GM18498 (cell line): ENCODE data around the gene ITGAL.
"Not testable (repeated sequence)": the region's sequence is repeated elsewhere in the genome, so short reads cannot be mapped to it uniquely, and the experiment has no call there.

Experiments used
- ATAC-seq: cut with Tn5 transposase; IDR thresholded peaks from one replicate; pipeline ENCODE4 v1.9.1; 2021; ENCODE audit warnings: mild to moderate bottlenecking, moderate library complexity; ENCODE audit not compliant: unreplicated experiment

The ITGAL gene

DNA sequence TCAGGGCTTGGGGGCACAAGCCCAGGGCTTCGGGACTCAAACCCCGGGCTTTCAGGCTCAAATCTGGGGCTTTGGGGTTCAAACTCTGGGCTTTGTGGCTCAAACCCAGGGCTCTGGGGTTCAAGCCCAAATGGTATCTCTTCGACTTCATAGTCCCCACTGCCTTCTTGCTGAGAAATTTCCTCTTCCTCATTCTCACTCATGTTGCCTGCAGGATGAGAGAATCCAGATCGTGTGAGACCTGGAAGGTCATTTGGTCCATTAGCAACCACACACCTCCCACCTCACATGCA is 53.2 kb downstream of the ITGAL start:
- ATAC-seq, result no peak

- peak; percentile 39 for ATAC-seq
Measured at GRCh38 chr16:30526137-30526822, 53.7 kb downstream of the ITGAL start, which contains the start of gene ZNF768. ZNF768 (minus strand) TSS chr16:30526566; CDS start chr16:30526413, 153 bp downstream.

DNA sequence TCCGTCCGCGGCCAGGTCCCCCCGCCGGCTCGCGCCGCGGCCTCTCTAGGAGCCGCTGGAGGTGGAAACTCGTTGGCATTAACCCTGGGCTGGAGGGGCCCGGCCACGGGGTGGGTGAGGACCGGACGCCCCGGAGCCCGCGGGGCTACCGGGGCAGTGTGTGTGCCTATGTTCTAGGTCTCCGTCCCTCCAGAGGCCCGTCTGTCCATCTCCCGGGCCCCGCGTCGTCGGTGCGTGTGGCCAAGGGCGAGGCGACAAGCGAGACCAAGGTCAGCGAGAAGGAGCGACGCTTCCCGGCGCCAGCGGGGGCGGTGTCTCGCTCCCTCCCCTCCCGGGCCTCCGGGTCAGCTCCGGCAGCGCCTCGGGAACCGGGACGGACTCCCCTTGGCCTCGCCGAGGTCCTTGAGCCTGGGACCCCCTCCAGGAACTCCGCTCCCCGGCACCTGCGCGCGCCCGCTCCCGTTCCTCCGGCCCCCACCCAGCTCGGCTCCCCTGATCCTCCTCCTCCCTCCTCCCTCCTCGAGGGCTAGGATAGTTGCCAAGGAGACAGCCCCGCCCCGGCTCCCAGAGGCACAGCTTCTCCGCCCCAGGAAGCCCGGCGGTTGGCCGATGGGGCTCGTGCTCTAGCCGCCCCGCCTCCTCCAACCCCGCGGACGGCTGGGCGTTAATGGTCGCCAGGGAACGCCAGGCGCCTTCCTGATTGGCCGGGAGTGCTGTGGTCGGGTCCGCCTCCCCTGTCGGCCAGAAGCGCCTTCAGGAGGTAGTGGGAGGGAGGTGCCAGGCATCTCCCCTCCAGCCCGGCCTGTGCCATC is 54.5 kb downstream of the ITGAL start:
- ATAC-seq, result peak; percentile 79

DNA sequence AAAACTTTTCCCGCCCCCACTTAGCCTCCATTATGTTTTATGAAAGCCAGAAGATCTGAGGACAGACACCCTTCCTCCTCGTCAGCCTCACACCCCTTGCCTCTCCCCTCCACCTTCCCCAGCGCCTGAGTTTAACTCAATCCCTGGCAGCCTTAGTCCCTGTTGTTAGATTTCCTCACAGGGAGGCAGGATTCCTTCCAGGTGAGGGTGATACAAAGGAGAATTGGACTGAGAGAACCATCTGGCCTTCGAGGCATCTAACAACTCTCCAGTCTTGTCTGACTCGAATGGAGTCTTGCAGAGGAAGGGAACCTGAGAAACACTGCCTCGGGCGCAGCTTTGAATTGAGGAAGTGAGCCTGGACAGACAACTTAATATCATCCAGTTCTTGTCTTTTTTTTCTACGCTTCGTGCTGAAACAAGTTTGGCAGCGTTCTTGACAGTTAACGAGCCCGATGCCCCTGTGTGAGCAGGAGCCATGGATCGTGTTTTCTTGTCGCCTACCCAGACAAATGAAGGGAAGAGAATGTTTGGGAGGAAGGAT is 55.2 kb downstream of the ITGAL start:
- no peak for ATAC-seq

- no peak for ATAC-seq
Measured at GRCh38 chr16:30528799-30529457, 56.4 kb downstream of the ITGAL start.

- no peak for ATAC-seq
Measured at GRCh38 chr16:30530163-30531037, 57.9 kb downstream of the ITGAL start.

DNA sequence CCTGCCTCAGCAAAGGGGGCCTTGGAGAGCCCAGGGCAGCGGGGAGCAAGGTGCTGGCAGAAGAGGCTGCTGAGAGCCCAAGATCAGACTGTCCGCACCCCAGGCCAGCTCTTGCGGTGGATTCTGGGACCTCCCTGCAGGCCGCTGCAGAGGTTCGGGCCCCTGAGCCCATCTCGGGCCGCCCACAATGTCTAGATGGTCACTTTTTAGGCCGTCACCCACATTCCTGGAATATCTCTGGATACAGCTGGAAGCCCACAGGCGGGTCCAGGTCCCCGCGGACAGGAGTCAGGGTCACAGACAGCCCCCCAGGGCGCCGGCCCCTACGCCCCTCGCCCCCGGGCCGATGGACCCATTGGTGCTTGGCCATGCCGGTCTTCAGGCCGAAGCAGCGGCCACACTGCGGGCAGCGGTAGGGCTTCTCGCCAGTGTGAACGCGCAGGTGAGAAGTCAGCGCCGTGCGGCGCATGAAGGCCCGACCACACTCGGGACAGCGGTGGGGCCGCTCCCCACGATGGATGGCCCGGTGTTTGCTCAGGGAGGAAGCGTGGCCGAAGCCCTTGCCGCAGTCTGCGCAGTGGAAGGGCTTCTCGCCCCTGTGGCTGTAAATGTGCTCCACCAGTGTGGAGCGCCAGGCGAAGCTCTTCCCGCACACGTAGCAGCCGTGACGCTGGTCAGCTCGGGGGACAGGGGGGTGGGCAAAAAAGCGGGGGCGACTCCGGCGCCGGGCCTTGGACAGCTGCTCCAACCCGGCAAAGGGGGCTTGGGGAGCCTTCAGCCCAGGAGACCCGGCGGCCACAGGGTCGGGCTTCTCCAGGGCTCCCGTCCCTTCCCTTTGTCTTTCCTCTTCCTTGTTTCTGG is 60.0 kb downstream of the ITGAL start:
- no peak for ATAC-seq

DNA sequence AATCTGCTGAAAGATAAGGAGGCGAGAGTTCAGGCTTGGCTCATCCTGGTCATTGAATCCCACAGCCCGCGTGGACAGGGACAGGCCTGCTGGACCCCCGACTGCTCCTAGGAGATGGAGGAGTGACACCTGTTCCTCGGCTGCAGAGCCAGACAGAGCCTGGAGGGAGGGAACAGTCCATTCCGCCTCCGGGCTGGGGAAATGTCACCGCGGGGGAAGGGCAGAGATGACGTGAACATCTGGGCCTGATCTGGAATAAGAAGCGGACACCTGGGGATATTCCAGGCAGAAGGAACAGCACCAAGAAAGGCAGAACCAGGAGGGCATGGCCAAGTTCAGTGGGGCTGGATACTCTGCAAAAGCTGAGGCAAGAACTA is 60.6 kb downstream of the ITGAL start:
- ATAC-seq, result no peak

DNA sequence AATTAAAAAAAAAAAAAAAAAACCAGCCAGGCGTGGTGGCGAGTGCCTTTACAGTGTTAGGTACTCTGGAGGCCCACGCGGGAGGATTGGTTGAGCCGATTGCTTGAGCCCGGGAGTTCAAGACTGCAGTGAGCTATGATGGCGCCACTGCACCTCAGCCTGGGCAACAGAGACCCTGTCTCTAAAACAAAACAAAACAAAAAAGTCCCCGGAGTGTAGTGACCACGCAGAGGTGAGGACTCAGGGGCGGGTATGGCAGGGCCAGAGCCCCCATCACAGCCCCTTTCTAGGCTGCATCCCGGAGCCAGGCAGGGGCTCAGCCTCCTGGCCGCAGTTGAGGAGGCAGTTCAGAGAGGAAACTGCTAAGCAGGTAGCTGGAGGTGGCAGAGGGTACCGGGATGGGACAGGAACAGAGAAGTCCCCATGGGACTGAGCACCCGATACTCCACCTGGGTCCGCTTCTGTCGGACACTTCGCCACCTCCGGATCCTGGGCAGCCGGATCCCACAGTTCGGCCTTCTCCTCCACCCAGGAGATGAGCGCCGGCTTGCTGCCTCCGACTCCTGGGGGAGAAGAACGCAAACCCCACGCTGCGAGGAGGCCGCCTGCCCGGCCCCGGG is 61.3 kb downstream of the ITGAL start:
- peak; percentile 15 for ATAC-seq

- ATAC-seq, result peak; percentile 61
Measured at GRCh38 chr16:30534368-30535105, 62.0 kb downstream of the ITGAL start, which contains the start of gene ZNF747. ZNF747 (minus strand) TSS chr16:30534858; CDS start chr16:30534679, 179 bp downstream.

DNA sequence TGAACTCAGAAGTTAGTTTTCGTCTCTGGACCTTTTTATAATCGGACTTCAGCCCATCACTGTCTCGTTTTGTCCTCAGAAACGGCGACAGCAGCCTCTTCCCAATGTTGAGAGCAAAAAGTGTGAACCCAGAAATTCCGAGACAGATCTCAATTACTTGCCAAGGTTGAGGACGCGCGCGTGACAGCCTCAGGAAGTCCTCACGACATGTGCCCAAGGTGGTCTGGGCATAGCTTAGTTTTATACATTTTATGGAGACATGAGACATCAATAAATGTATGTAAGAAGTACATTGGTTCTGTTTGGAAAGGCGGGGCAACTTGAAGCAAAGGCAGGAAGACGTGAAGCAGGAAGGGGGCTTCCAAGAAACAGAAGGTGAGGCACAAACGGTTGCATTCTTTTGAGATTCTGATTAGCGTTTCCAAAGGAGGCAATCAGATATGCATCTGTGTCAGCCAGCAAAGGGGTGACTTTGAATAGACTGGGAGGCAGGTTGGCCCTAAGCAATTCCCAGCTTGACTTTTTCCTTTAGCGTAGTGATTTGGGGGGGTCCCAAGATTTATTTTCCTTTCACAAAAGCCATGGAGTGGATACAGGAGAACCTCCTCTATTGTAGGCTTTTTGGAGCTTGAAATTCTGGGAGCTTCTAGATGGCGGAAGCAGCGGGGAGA is 62.7 kb downstream of the ITGAL start:
- peak; percentile 24 for ATAC-seq

DNA sequence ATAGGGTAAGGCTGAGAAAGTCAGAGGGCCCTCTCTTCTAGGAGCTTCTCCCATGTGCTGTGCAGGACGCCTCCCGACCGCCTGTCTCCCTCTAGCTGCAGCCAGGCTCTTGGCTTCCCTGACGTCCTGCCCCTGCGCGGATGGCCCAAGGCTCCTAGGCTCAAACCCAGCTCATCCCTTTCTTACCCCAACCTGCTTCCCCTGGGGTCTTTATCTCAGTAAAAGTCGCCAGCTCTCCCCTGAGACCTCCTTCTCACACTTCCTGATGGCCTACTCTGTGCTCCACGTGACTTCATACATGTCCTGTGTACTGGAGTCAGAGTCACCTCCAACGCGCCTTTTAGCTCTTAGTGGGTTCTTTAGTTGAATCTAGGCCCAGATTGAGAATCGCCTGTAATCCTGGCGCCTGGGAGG is 63.2 kb downstream of the ITGAL start:
- peak; percentile 49 for ATAC-seq

DNA sequence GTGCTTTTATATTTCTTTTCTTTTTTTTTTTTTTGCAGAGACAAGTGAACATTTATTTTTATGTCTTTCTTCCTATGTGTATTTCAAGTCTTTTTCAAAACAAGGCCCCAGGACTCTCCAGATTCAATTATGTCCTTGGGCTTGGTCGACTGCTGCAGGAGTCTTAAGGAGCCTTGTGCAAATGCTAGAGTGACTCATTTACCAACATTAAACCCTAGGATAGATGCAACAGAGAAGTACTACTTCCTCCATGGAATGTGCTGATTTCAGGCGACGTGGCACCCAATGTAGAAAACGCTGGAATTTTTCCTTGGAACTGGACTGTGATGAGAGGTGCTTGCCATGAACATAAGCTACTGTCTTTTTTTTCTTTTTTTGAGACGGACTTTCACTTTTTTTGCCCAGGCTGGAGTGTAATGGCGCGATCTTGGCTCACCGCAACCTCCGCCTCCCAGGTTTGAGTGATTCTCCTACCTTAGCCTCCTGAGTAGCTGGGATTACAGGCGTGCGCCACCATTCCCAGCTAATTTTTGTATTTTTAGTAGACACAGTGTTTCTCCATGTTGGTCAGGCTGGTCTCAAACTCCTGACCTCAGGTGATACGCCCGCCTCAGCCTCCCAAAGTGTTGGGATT is 64.0 kb downstream of the ITGAL start:
- ATAC-seq, result not testable (repeated sequence)

DNA sequence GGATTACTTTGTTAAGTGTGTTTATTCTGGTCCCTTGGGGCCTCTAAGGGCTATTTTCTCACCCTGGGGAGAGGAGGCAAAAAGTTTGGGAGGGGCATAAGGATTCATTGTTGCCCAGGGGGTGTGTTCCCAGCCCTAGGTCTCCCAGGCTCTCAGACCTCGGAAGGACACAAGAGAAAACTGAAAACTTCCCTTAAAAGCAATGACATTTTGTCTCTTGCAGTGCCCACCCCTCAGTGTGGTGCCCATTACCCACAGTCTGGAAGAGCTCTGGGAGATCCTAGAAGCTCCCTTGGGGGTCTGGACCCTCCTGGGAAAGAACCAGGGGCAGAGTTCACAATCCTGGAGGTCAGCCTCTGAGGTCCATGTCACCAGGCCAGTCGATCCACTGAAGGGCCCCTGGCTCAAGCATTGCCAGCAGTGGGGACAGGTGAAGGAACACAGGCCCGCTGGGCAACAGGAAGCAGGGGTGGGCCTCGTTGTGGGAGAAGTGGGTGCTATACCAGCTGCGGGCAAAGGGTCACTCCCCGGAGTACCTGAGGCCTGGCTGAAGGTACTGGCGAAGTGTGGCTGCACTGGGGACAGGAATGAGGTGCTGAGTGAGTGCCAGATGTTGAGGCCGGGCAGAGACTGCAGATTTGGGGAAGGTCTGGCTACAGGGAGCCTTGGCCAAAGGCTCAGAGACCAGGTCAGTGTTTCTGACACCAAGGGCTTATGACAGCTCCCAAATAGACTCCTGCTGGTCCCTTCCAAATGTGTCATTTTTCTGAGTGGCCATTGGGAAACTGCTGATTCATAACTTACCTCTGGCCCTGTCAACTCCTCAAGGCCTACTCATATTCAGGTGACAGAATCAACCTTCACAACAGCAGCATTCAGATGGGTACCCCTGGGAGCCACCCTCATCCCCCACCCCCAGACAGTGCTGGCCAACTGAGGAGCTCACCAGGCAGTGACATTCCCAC is 66.7 kb downstream of the ITGAL start:
- ATAC-seq, result no peak

GRCh38 chr16:30539986-30540526 is 67.5 kb downstream of the ITGAL start:
- not testable (repeated sequence) for ATAC-seq

- not testable (repeated sequence) for ATAC-seq
Measured at GRCh38 chr16:30540916-30541464, 68.4 kb downstream of the ITGAL start.
